ENCODE results near the gene MT1M.
"Not testable (repeated sequence)": the region's sequence is repeated elsewhere in the genome, so short reads cannot be mapped to it uniquely, and the experiment has no call there.

DNA sequence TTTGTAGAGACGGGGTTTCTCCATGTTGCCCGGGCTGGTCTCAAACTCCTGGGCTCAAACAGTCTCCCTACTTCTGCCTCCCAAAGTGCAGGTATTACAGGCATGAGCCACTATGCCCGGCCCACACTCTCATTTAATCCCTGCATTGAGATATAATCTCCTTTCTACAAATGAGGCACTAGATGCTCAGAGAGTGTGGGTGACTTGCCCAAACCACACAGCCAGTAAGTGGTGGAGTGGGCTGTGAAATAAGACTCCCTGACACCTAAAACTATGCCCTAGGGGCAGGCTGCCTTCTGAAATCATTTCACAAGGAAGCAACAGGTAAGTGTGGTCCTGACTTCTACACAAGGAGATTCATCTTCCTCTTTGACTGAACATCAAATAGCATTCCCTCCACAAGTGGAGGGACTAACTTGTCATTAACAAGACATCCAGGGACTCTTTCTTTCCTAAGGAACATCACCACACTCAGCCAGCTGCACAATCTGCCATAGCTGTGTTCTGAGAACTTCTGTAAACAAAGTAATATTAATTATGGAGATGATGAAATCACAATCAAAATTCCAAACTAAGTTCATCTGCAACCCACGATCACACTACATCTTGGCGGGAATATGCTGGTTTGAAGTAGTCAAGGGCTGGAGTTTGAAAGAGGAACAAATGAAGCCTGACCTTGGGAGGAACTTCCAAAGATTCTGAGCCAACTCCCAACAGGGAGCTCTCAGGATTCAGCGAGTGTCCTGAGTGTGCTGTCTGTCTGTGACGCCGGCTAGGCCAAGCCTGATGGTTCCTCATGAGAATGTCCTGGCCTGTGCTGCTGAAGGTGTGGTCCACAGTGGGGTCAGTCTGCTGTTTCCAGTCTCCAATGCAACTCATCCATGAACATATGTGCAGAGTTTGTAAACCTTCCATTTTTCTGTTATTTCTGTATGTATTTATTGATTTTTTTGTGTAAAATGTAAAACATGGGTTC lies 33.1 kb downstream of the MT1M start:
- TF ChIP-seq EZH2 (IDR thresholded peaks at IDR 0.05; ENCODE audit: insufficient read depth, poor library complexity, severe bottlenecking); EZH2phosphoT487 (IDR thresholded peaks at IDR 0.05; ENCODE audit: insufficient read depth, low read depth): not testable (repeated sequence)
